Measurements from ENCODE around the gene ZBTB44.

The ZBTB44 gene

DNA sequence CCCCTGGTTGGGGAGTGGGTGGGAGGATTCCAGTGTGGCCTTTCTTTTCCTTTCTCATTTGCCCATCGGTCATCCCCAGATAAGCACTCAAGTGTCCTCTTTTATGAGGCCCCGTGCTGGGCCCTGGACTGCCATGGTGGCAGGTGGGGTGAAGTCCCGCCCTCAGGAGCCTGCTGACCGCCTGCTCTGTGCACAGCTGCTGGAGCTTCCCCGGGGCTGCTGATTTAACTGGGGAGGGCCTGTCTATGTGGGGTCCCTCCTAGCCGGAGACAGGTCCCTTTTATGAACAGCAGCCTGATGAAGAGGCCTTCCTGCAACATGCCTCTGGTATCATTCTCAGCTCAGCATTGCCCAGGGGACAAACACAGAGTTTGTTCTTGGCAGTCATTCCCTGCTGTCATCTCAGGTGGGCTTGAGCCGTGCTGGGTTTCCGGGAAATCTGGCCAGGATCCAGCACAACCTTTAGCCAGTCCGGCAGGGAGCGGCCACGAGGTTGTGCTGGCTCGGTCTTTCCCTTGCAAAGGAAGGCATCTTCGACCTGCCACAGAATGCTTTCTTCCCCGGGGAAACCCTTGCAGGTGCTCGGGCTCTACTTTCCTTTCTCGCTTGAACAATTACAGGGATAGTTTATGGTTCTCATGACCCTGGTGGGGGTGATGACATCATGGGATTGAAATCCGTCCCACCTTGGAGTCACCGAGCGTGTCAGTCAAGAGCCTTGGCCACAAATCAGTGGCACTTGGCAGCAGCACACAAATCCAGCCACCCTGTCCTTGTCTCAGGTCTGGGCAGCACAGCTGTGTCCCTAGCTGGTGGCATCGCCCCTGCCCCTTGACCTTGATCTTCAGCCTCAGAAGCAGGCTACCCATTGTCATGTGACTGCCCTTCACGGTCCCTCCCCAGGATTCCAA, 135.1 kb downstream of the ZBTB44 start:
- peak; percentile 81 for FAIRE-seq
- DNase-seq (ENCODE audit: low spot score): peak; percentile 63

DNA sequence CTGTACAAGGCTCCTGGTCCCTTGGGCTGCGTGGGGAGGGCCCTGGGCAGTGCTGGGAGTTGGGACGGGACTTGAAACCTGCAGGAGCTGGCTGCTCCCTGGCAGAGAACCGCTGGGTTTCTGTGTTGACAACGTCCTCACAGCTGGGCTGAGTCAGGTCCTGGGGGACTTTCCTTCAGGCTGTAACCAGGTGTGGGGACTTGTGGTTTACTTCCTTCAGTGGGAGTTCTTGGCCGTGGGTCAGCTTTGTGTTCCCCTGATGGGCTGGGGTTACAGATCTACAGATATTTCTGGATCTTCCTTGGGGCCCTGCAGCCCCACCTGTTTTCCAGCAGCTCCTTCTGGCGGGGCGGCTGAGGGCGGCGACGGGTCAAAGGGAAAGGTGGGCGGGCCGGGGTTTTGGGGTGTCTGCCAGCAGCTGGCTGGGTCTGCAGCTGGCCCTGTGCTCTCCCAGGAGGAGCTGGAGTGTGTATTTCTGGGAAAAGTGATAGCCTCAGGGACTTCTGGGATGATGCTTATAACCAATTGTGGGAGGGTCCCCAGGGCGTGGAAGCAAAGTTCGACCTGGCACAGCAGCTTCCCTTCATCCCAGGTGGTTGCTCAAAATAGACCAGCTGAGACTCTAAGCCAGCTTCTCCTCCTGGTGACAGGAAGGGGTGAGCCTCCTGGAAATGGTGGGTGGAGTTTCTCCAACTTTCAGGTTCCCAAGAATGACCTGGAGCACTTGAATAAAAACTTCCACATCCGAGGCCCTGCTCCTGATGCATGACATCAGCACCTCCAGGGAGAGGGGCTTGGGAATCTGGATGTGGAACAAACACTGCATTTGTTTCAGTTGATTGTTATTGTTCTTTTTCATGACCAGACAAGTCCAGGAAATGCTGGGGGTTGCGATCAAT, 136.0 kb downstream of the ZBTB44 start:
- no peak for FAIRE-seq
- DNase-seq (ENCODE audit: low spot score): no peak

DNA sequence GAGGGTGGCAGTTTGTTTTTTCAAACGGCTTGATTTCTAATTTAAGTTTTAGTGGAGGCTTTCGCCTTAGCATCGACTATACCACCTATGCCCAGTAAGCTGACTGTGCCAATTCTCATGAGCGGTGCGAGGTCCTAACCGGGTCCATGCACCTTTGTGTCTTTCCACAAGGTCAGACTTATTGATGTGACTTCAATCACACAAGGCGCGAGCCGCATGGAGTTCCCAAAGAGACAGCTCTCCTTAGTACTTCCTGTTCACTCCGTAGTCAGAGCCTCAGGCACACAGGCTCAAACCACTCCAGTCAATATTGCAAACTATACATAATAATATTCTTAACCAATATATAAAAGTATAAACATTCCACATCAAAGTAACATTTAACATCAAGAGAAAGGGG, 136.9 kb downstream of the ZBTB44 start:
- no peak for FAIRE-seq
- DNase-seq (ENCODE audit: low spot score): no peak

Measured in RCC 7860 (cell line).